ENCODE measurements around the gene G0S2. TPM values are rescaled to one million over a fixed set of nuclear protein-coding genes. Genes with fewer than 3 reads are reported as not detected.

The G0S2 gene
- total RNA-seq, 1 experiment from 2014 or later: 45.7 TPM

DNA sequence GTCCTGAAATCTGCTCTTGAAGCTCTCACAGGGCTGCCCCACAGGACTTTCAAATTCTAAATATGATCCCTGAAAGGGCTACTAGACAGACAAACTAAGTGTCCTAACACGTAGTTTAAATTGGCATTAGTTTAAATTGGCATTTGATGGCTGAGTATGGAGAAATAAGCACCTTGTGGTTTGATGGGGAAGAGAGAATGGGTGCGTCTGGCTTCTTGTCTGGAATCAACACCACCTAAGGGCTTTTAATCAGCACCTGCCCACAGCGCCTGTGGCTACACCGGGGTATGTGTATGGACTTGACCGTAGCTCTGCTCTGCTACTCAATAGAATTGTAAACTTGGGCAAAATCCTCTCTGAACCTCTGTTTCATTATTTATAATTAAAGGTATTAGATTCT, 17.3 kb upstream of the G0S2 start:
- TF ChIP-seq, protein P1, sequence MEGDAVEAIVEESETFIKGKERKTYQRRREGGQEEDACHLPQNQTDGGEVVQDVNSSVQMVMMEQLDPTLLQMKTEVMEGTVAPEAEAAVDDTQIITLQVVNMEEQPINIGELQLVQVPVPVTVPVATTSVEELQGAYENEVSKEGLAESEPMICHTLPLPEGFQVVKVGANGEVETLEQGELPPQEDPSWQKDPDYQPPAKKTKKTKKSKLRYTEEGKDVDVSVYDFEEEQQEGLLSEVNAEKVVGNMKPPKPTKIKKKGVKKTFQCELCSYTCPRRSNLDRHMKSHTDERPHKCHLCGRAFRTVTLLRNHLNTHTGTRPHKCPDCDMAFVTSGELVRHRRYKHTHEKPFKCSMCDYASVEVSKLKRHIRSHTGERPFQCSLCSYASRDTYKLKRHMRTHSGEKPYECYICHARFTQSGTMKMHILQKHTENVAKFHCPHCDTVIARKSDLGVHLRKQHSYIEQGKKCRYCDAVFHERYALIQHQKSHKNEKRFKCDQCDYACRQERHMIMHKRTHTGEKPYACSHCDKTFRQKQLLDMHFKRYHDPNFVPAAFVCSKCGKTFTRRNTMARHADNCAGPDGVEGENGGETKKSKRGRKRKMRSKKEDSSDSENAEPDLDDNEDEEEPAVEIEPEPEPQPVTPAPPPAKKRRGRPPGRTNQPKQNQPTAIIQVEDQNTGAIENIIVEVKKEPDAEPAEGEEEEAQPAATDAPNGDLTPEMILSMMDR (IDR thresholded peaks at IDR 0.05; ENCODE audit: insufficient read depth in 1 of 2, low read depth in 1 of 2, low read length in 1 of 2, severe bottlenecking in 1 of 2, unreplicated experiment in 1 of 2): no peak
- no peaks in the 10 kb centered on the region for H3K27me3 ChIP-seq (replicated peaks; ENCODE audit: control insufficient read depth, insufficient read depth, low read length)
- no peak overlapping the region for H3K4me3 ChIP-seq (ENCODE audit: low read depth, low read length)
- Mint-ChIP-seq H3K4me1 (ENCODE audit: low read depth, unreplicated experiment) (peaks cover 63% of the 10 kb centered on the region), H3K4me3 (ENCODE audit: unreplicated experiment) (no peak overlapping the region), H3K27ac (ENCODE audit: unreplicated experiment) (peak overlapping the region; percentile 80), H3K27me3 (ENCODE audit: insufficient read depth, unreplicated experiment) (no peaks in the 10 kb centered on the region), H3K36me3 (ENCODE audit: insufficient read depth, unreplicated experiment) (peaks cover 4% of the 10 kb centered on the region), H3K9me3 (ENCODE audit: unreplicated experiment) (no peaks in the 10 kb centered on the region)
- no peaks in the 10 kb centered on the region for H3K9me3 ChIP-seq
- H3K36me3 ChIP-seq (ENCODE audit: control insufficient read depth, insufficient read depth, low read length): no peaks in the 10 kb centered on the region
- CTCF ChIA-PET: no interaction called here
- intact Hi-C loops (cut with micrococcal nuclease; ENCODE audit: unreplicated experiment): loop anchor here (10.0 kb wide), 2 partner anchors 233 to 263 kb away; no protein-coding TSS in a partner anchor
- no peak for DNase-seq
- no TSS peak for BruUV-seq (replicated peaks)
- peaks cover 79% of the 10 kb centered on the region for H3K4me1 ChIP-seq
- POLR2A ChIA-PET: interaction anchor here (0.9 kb wide), 1 partner anchor 17 kb away, joined by 3 read pairs; no protein-coding TSS in a partner anchor

DNA sequence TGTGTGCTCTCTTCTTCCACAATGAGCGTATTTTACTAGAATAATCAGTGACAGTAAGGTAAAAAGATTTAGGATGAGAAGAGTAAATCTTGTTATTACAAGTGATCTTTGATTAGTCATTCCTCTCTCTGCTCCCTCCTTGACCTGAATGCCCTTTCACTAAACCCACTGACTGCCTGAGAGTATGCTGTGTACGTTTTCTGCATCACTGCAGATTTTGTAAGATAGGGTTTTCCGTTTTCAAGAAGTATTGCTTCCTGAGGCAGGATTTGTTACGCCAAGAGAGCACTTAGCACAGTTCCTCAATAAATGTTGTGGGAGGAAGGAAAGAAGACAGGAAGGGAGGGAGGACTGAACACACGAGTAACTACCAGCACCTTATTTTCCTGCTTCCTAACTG, 15.3 kb upstream of the G0S2 start:
- Mint-ChIP-seq H3K36me3 (ENCODE audit: insufficient read depth, unreplicated experiment) (no peaks in the 10 kb centered on the region), H3K27ac (ENCODE audit: unreplicated experiment) (peak overlapping the region; percentile 17), H3K4me1 (ENCODE audit: low read depth, unreplicated experiment) (peaks cover 56% of the 10 kb centered on the region), H3K27me3 (ENCODE audit: insufficient read depth, unreplicated experiment) (no peaks in the 10 kb centered on the region), H3K9me3 (ENCODE audit: unreplicated experiment) (no peaks in the 10 kb centered on the region), H3K4me3 (ENCODE audit: unreplicated experiment) (no peak overlapping the region)
- H3K27me3 ChIP-seq (replicated peaks; ENCODE audit: control insufficient read depth, insufficient read depth, low read length): no peaks in the 10 kb centered on the region
- no peaks in the 10 kb centered on the region for H3K9me3 ChIP-seq
- no peak for DNase-seq
- H3K4me1 ChIP-seq: peaks cover 68% of the 10 kb centered on the region
- ChIA-PET POLR2A (no interaction called here), CTCF (no interaction called here)
- H3K36me3 ChIP-seq (ENCODE audit: control insufficient read depth, insufficient read depth, low read length): no peaks in the 10 kb centered on the region
- H3K4me3 ChIP-seq (ENCODE audit: low read depth, low read length): no peak overlapping the region
- TF ChIP-seq, protein P1 (IDR thresholded peaks at IDR 0.05; ENCODE audit: insufficient read depth in 1 of 2, low read depth in 1 of 2, low read length in 1 of 2, severe bottlenecking in 1 of 2, unreplicated experiment in 1 of 2): no peak
- intact Hi-C loops (cut with micrococcal nuclease; ENCODE audit: unreplicated experiment): loop anchor here (10.0 kb wide), 2 partner anchors 235 to 265 kb away; no protein-coding TSS in a partner anchor
- BruUV-seq (replicated peaks): no TSS peak

DNA sequence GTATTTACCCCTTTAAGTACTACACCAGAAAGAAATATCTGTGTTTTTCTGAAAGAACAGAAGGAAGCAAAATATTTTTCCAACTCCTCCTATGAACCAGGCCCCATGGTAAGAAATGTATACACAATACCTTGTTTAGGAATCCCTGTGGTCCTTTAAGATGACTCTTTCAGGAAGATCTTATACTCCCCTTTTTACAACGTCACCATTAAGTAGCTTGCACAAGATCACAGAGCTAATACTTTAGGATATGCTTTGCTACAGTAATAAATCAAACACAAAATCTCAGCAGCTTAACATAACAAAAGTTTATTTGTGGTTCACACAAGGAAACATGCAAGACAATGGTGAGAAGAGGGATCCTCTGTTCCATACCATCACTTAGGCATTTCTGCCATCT, 14.1 kb upstream of the G0S2 start:
- Histone ChIP-seq H3K36me3 (ENCODE audit: control insufficient read depth, insufficient read depth, low read length) (no peaks in the 10 kb centered on the region), H3K27me3 (replicated peaks; ENCODE audit: control insufficient read depth, insufficient read depth, low read length) (no peaks in the 10 kb centered on the region), H3K4me1 (peaks cover 56% of the 10 kb centered on the region), H3K9me3 (no peaks in the 10 kb centered on the region), H3K4me3 (ENCODE audit: low read depth, low read length) (no peak overlapping the region)
- intact Hi-C loops (cut with micrococcal nuclease; ENCODE audit: unreplicated experiment): no loop called here
- TF ChIP-seq, protein P1 (IDR thresholded peaks at IDR 0.05; ENCODE audit: insufficient read depth in 1 of 2, low read depth in 1 of 2, low read length in 1 of 2, severe bottlenecking in 1 of 2, unreplicated experiment in 1 of 2): no peak
- POLR2A ChIA-PET: no interaction called here
- Mint-ChIP-seq H3K36me3 (ENCODE audit: insufficient read depth, unreplicated experiment) (no peaks in the 10 kb centered on the region), H3K4me3 (ENCODE audit: unreplicated experiment) (no peak overlapping the region), H3K27me3 (ENCODE audit: insufficient read depth, unreplicated experiment) (no peaks in the 10 kb centered on the region), H3K4me1 (ENCODE audit: low read depth, unreplicated experiment) (peaks cover 46% of the 10 kb centered on the region), H3K9me3 (ENCODE audit: unreplicated experiment) (no peaks in the 10 kb centered on the region), H3K27ac (ENCODE audit: unreplicated experiment) (peak overlapping the region; percentile 12)
- BruUV-seq (replicated peaks): no TSS peak
- DNase-seq: no peak
- CTCF ChIA-PET: no interaction called here

Measured in Caco-2 (cell line).